ENCODE results near the gene HMCES. TPM values are rescaled to one million over a fixed set of nuclear protein-coding genes. Genes with fewer than 3 reads are reported as not detected.

The HMCES gene, protein sequence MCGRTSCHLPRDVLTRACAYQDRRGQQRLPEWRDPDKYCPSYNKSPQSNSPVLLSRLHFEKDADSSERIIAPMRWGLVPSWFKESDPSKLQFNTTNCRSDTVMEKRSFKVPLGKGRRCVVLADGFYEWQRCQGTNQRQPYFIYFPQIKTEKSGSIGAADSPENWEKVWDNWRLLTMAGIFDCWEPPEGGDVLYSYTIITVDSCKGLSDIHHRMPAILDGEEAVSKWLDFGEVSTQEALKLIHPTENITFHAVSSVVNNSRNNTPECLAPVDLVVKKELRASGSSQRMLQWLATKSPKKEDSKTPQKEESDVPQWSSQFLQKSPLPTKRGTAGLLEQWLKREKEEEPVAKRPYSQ
- total RNA-seq: 10 to 100 TPM; 11.3 to 32.6 (median 23.9) TPM

DNA sequence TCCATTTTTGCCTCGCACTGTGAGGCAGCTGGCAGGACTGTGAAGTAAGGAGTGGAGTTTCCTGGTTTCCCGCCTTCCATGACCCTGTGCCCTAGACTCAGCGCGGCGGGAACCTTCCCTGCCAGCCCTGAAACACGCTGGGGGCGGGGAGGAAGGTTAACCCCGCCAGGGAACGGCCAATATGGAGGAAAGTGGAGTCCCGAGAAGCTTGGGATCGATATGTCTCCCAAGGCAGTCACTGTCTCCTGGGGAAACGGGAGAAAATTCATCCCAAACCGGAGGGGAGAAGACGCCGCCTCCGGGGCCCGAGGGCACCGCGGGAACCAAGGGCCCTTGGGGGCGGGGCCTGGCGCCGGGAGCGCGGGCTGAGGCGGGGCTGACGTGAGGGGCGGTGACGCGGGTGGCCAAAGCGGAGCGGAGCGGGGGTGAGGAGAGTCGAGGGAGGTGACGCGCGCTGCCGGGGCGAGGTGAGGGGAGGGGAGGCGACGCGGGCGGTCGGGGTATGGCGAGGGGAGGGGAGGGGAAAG is at the start of gene HMCES:
Gene HMCES (plus strand): TSS at position 432 of the 527 bp plus-strand sequence. CDS start 863 bp downstream, outside the sequence.
- Histone ChIP-seq H3K4me3 (peak within 1 kb of the TSS; percentile 74 to 89 (median 87)), H3K27me3 (no peaks in the 10 kb centered on the region), H3K9me3 (no peaks in the 10 kb centered on the region), H3K36me3 (peaks cover 0 to 20% (median 8%) of the 10 kb centered on the region in 4 donors), H3K4me1 (peaks cover 16 to 39% (median 21%) of the 10 kb centered on the region in 4 donors), H3K27ac (peak within 1 kb of the TSS; percentile 92 to 98 (median 96))
- peak; percentile 95 for DNase-seq
- in situ Hi-C loops (cut with MboI; ENCODE audit: low pct_ligation_motif_present in 1 of 4, low pct_unique_long_range_greater_than_20kb in 1 of 4, low sequenced_read_pairs in 3 of 4) (no loop called here), intact Hi-C loops (cut with DNase I; ENCODE audit: low total_unique reads) (loop anchor here (5.0 kb wide), 1 partner anchor 39 kb away; a partner anchor contains a TSS)
- TF ChIP-seq EP300 (IDR thresholded peaks at IDR 0.05; ENCODE audit: low read depth) (no peak), POLR2A (IDR thresholded peaks at IDR 0.05) (peak; percentile 95), POLR2AphosphoS5 (IDR thresholded peaks at IDR 0.05) (peak in 2 of 3 donors; percentile 88 to 92)
- TF ChIP-seq, protein P1, sequence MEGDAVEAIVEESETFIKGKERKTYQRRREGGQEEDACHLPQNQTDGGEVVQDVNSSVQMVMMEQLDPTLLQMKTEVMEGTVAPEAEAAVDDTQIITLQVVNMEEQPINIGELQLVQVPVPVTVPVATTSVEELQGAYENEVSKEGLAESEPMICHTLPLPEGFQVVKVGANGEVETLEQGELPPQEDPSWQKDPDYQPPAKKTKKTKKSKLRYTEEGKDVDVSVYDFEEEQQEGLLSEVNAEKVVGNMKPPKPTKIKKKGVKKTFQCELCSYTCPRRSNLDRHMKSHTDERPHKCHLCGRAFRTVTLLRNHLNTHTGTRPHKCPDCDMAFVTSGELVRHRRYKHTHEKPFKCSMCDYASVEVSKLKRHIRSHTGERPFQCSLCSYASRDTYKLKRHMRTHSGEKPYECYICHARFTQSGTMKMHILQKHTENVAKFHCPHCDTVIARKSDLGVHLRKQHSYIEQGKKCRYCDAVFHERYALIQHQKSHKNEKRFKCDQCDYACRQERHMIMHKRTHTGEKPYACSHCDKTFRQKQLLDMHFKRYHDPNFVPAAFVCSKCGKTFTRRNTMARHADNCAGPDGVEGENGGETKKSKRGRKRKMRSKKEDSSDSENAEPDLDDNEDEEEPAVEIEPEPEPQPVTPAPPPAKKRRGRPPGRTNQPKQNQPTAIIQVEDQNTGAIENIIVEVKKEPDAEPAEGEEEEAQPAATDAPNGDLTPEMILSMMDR (IDR thresholded peaks at IDR 0.05): peak in 3 of 5 experiments; percentile 2 to 37 (median 27)
- WGBS, 2 donors (ENCODE audit: low coverage in 1 of 2): 1% methylated on average over 38 of the region's 44 CpGs; no CpG with 5 or more reads in 1 of the 2 donors

DNA sequence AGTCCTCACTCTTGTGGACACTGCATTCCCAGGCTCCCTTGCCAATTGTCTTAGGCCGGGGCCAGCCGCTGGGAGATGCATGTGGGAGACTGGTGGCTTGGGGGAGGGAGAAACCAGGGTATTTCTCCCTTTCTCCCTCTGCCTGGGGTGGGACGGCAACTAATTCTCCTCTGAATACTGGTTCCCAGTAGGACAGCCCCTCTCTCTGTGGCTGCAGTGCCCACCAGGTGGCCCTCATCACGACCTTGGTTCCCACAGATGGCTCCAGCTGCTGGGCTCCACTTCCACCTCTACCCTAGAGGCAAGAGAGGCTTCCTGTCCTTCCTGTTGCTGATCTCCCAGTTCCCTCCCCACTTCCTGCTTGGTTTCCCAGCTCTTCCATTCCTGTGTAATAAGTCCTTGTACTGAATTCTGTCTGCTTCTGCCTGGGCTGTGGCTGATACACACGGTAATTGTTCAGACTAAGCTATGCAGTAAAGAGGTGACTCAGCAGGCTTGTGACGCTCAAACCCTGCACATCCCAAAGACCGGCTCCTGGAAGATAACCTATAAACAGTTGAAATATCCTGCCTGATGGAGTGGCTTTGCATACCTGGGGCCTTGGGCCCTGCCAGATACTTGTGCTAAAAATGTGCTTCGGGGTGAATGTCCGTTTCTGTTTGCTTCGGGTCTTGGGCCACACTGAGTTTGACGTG is 49.6 kb upstream of the HMCES start:
- no peak for TF ChIP-seq POLR2AphosphoS5 (IDR thresholded peaks at IDR 0.05)
- TF ChIP-seq, protein P1 (IDR thresholded peaks at IDR 0.05): no peak
- TF ChIP-seq EP300 (IDR thresholded peaks at IDR 0.05; ENCODE audit: low read depth): no peak
- no peak for TF ChIP-seq POLR2A (IDR thresholded peaks at IDR 0.05)
- 68 to 91% methylated on average over 4 to 10 of the region's 11 CpGs for whole genome bisulfite sequencing, 2 donors (ENCODE audit: low coverage in 1 of 2)
- Histone ChIP-seq H3K4me3 (no peak overlapping the region), H3K4me1 (peaks cover 12 to 50% (median 24%) of the 10 kb centered on the region in 4 donors), H3K27ac (peak overlapping the region; percentile 60 to 85 (median 74)), H3K36me3 (no peaks in the 10 kb centered on the region), H3K9me3 (no peaks in the 10 kb centered on the region), H3K27me3 (no peaks in the 10 kb centered on the region)
- in situ Hi-C loops (cut with MboI; ENCODE audit: low pct_ligation_motif_present in 1 of 4, low pct_unique_long_range_greater_than_20kb in 1 of 4, low sequenced_read_pairs in 3 of 4): no loop called here
- no peak for DNase-seq
- intact Hi-C loops (cut with DNase I; ENCODE audit: low total_unique reads): no loop called here

DNA sequence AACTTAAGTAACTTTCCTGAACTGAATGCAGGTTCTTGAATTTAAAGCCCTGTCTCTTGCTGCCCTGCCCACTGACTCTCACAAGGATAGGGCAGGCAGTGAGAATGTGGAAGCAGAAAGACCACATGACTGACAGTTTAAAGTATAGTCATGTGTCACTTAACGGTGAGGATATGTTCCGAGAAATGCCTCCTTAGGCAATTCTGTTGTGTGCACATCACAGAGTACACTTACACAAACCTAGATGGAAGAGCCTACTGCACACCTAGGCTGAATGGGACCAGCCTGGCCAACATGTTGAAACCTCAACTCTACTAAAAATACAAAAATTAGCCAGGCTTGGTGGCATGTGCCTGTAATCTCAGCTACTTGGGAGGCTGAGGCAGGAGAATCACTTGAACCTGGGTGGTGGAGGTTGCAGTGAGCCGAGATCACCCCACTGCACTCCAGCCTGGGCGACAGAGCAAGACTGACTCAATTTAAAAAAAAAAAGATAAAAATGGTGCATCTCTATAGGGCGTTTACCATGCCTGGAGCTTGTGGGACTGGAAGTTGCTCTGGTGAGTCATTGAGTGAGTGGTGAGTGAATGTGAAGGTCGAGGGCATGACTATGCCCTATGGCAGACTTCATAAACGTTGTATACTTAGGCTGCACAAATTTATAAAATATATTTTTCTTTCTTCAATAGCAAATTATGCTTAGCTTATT is 48.2 kb upstream of the HMCES start:
- H3K27me3 ChIP-seq: no peaks in the 10 kb centered on the region
- peak overlapping the region in 3 of 4 donors; percentile 51 to 67 (median 64) for H3K27ac ChIP-seq
- no peak overlapping the region for H3K4me3 ChIP-seq
- 43 to 60% methylated on average over 6 to 7 of the region's 7 CpGs for WGBS, 2 donors (ENCODE audit: low coverage in 1 of 2)
- in situ Hi-C loops (cut with MboI; ENCODE audit: low pct_ligation_motif_present in 1 of 4, low pct_unique_long_range_greater_than_20kb in 1 of 4, low sequenced_read_pairs in 3 of 4) (no loop called here), intact Hi-C loops (cut with DNase I; ENCODE audit: low total_unique reads) (no loop called here)
- H3K36me3 ChIP-seq: no peaks in the 10 kb centered on the region
- peaks cover 3 to 39% (median 11%) of the 10 kb centered on the region in 4 donors for H3K4me1 ChIP-seq
- H3K9me3 ChIP-seq: no peaks in the 10 kb centered on the region
- TF ChIP-seq POLR2A (IDR thresholded peaks at IDR 0.05): no peak
- peak in 1 of 3 donors; percentile 16 for TF ChIP-seq POLR2AphosphoS5 (IDR thresholded peaks at IDR 0.05)
- TF ChIP-seq EP300 (IDR thresholded peaks at IDR 0.05; ENCODE audit: low read depth): no peak
- TF ChIP-seq, protein P1 (IDR thresholded peaks at IDR 0.05): no peak
- DNase-seq: no peak
